K562 (cell line): ENCODE results near the gene KCNJ11. TPM values are rescaled to one million over a fixed set of nuclear protein-coding genes. Genes with fewer than 3 reads are reported as not detected.

Source experiments
- FOXP1 ChIP-seq: sonication (generic); formaldehyde crosslinking; IDR thresholded peaks from 2 replicates; pipeline ENCODE4 v1.8.0; 2022; ENCODE audit warnings: mild to moderate bottlenecking, missing genetic modification reagents
- IRF2 ChIP-seq: sonication (generic); formaldehyde crosslinking; IDR thresholded peaks from 2 replicates; pipeline ENCODE4 v1.8.1; 2022; ENCODE audit warnings: mild to moderate bottlenecking, missing genetic modification reagents
- MLLT1 ChIP-seq, 2 experiments: fragments of 450-650 bp; IDR thresholded peaks; 2 replicates each; pipeline ENCODE4 v1.6.1; 2016
- PBX2 ChIP-seq, 2 experiments: IDR thresholded peaks in 1 of 2; conservative IDR thresholded peaks in 1 of 2; 2 replicates each; pipeline ENCODE4 v1.6.1; 2016; ENCODE audit warnings: low read depth in 2 of 2, mild to moderate bottlenecking in 1 of 2, missing compliant biosample characterization in 1 of 2, missing genetic modification characterization in 1 of 2, moderate library complexity in 1 of 2
- PHF8 ChIP-seq: fragments of 200-600 bp; sonication (generic); IDR thresholded peaks from 2 replicates; pipeline ENCODE4 v1.6.1; 2012; ENCODE audit warnings: mixed run types, mild to moderate bottlenecking, inconsistent platforms, low read length, moderate library complexity, borderline replicate concordance
- RBM17 ChIP-seq: fragments of 200-400 bp; formaldehyde crosslinking; IDR thresholded peaks from 2 replicates; pipeline ENCODE4 v1.6.1; 2017; ENCODE audit warnings: low read depth, mild to moderate bottlenecking, low read length, borderline replicate concordance
- YBX1 ChIP-seq: fragments of 450-650 bp; IDR thresholded peaks from 2 replicates; pipeline ENCODE4 v1.7.1; 2016; ENCODE audit warnings: mild to moderate bottlenecking
- ZBTB2 ChIP-seq: fragments of 450-650 bp; IDR thresholded peaks from 2 replicates; pipeline ENCODE4 v1.6.1; 2016; ENCODE audit warnings: antibody characterized with exemption
- ZNF766 ChIP-seq: fragments of 200-800 bp; sonication (Bioruptor generic); conservative IDR thresholded peaks from 2 replicates; pipeline ENCODE4 v1.6.1; 2016; ENCODE audit warnings: missing genetic modification characterization, missing compliant biosample characterization
- polyA plus RNA-seq, 8 experiments: library from polyadenylated mRNA; depleted of rRNA in 4 of 8; stranded (reverse) in 5 of 8; unstranded in 3 of 8; fragments of >200 nt; fragmentation: Nextera tagmentation in 2 of 8; fragmentation: Illumina TruSeq in 1 of 8; extraction: Ambion mirVana in 2 of 8; extraction: Trizol in 1 of 8; gene quantifications; 2 replicates each; pipeline versions ENCODE4 v1.2.1 to v1.2.3, GENCODE V29; 2011 to 2014; ENCODE audit warnings: inconsistent platforms in 1 of 8, missing spikeins in 1 of 8
- total RNA-seq, 7 experiments: library from RNA; depleted of rRNA in 6 of 7; stranded (reverse); fragments of >200 nt in 6 of 7; fragmentation: Illumina TruSeq in 2 of 7; extraction: Trizol in 2 of 7; gene quantifications; 2 replicates each; pipeline versions ENCODE4 v1.2.1 to v1.2.3, GENCODE V29; 2011 to 2021; ENCODE audit warnings: low replicate concordance in 1 of 7

KCNJ11 gene
- total and polyA plus RNA-seq, 9 of the 15 experiments (the other 6 are each of a cell fraction or from before 2014, with no cell fraction given): 0.54 to 3.7 (median 0.86) TPM; not detected in 2

DNA sequence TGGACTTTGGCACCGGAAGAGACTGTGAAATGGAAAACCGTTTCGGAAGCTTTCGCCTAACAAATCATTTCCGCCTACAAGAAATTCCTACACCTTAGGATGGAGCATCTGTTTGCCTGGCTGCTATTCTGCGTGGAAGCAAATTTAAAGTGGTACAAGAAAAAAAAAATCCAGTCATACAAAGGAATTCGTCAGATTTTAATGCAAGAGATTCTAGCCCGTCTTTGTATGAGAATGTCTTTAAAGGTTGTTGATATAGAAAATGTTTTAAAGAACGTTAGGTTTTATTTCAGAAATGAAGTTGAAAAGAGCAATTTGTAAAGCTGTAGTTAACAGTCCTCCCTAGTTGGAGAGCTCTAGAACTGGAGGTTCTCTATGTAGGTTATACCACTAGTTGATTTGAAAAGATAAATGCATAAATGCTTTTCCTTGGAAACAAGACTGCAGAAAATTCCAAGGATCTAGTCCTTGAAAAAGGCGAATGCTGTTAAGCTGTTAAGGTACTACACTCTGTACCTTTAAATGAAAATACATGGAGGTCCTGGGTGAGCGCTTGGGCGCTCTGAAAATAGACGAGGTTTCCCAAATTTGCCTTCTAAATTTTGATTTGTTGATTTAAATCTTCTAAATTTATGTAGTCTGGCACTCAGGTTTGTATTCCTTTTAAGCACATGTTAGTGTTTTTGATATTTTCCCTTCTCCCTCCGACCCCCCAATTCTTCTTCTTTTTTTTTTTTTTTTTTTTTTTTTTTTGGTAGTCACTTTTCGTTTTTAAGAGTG lies 34.4 kb downstream of the KCNJ11 start (continued):
- no peak for TF ChIP-seq IRF2 (CRISPR knock-in tag)
- TF ChIP-seq MLLT1 (IDR thresholded peaks at IDR 0.05): 0 out of 4 replicates have a peak, but pooled peaks of 1 of the 2 experiments have one; percentile 23
- TF ChIP-seq PBX2 (CRISPR knock-in tag; IDR thresholded peaks at IDR 0.05; ENCODE audit: low read depth): no peak
- TF ChIP-seq PBX2 (tag; conservative IDR thresholded peaks at IDR 0.05; ENCODE audit: low read depth): no peak
- peak; percentile 53; the same call in 1 of the 2 replicates for TF ChIP-seq PHF8
- no peak for TF ChIP-seq ZBTB2
- no peak for TF ChIP-seq YBX1
- TF ChIP-seq RBM17: no peak
- 0 out of 2 replicates have a peak, but pooled peaks have one; percentile 47 for TF ChIP-seq FOXP1
- 0 out of 2 replicates have a peak, but pooled peaks have one; percentile 6 for TF ChIP-seq ZNF766 (CRISPR knock-in tag)
